Cardiac muscle cell (in vitro differentiated cells and primary cell): ENCODE results near the gene NCBP1. TPM values are rescaled to one million over a fixed set of nuclear protein-coding genes. Genes with fewer than 3 reads are reported as not detected.
"Not testable (repeated sequence)": the region's sequence is repeated elsewhere in the genome, so short reads cannot be mapped to it uniquely, and the experiment has no call there.

Experiments
- DNase-seq, 2 donors: peaks; one replicate each; pipeline versions ENCODE4 v3.0.0 to v3.0.0-alpha.2; 2010 to 2017; ENCODE audit warnings: low read depth in 1 of 2, low spot score in 1 of 2
- H3K27ac ChIP-seq: fragments of 200-600 bp; sonication (generic); 2 replicates; pipeline ENCODE4 v1.5.1; 2016
- H3K27me3 ChIP-seq: fragments of 200-600 bp; sonication (generic); 2 replicates; pipeline ENCODE4 v1.6.0; 2016; ENCODE audit warnings: control low read depth
- H3K36me3 ChIP-seq: fragments of 200-600 bp; sonication (generic); 2 replicates; pipeline ENCODE4 v1.5.1; 2016; ENCODE audit warnings: control low read depth
- H3K4me1 ChIP-seq: fragments of 200-600 bp; sonication (generic); 2 replicates; pipeline ENCODE4 v1.8.1; 2017; ENCODE audit warnings: low read depth, mild to moderate bottlenecking, mixed run types
- H3K4me3 ChIP-seq: fragments of 200-600 bp; sonication (generic); 2 replicates; pipeline ENCODE4 v1.5.1; 2016; ENCODE audit warnings: mild to moderate bottlenecking
- H3K9me3 ChIP-seq: fragments of 200-600 bp; sonication (generic); 2 replicates; pipeline ENCODE4 v1.5.1; 2017; ENCODE audit warnings: low read depth, mild to moderate bottlenecking, control low read depth
- polyA plus RNA-seq: library from polyadenylated mRNA; unstranded; fragments of >200 nt; fragmentation: Nextera tagmentation; extraction: Ambion mirVana; gene quantifications from 2 replicates; pipeline ENCODE4 v1.2.1, GENCODE V29; 2016
- total RNA-seq: library from RNA; depleted of rRNA; stranded (reverse); fragments of >200 nt; gene quantifications from 2 replicates; pipeline ENCODE4 v1.2.3, GENCODE V29; 2016
- TF ChIP-seq, protein P1 (sequence below): IDR thresholded peaks from 2 replicates; pipeline ENCODE4 v1.5.1; 2012; ENCODE audit warnings: low read depth, mild to moderate bottlenecking, low read length

Gene NCBP1, protein sequence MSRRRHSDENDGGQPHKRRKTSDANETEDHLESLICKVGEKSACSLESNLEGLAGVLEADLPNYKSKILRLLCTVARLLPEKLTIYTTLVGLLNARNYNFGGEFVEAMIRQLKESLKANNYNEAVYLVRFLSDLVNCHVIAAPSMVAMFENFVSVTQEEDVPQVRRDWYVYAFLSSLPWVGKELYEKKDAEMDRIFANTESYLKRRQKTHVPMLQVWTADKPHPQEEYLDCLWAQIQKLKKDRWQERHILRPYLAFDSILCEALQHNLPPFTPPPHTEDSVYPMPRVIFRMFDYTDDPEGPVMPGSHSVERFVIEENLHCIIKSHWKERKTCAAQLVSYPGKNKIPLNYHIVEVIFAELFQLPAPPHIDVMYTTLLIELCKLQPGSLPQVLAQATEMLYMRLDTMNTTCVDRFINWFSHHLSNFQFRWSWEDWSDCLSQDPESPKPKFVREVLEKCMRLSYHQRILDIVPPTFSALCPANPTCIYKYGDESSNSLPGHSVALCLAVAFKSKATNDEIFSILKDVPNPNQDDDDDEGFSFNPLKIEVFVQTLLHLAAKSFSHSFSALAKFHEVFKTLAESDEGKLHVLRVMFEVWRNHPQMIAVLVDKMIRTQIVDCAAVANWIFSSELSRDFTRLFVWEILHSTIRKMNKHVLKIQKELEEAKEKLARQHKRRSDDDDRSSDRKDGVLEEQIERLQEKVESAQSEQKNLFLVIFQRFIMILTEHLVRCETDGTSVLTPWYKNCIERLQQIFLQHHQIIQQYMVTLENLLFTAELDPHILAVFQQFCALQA
- total RNA-seq, result 22.1 and 26.6 TPM in 2 replicates
- polyA plus RNA-seq, result 34.4 and 39.2 TPM in 2 replicates

DNA sequence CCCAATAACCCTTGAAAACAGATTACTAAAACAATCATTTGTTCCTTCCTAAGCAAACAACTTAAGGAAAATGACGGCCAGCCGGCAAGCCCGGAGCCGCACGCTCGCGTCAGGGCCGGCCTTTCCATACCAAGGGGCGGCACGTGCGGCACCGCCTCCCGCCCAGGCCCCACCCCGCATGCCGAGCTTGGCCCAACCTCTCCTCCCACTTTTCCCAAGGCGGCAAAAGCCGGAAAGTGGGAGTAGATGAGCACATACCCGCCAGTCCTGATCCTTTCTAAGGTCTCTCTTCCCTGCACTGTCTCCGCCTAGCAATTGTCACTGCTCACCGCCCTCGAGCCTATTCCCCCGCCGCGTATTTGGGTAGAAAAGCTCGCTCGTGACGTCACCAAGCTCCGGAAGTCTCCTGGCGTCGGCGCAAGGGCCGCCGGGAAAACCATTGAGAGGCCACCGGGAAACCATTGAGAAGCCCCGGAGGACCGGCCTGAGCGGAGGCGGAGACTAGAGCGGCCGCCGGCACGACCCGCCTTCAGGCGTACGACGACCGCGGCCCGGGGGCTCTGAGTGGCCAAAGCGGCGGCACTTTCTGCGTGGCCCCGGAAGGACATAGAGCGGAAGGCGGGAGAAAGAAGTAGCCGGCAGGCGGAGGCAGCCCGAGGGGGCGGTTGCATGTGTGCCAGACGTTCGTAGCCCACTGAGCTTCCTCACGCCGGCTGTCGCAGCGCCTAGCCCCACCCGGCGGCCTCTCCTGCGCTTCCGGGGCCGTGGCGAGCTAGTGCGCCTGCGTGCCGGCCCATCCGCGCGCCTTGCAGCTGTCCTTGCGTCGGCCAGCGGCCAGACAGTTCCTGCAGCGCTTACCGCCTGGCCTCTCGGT, at the start of gene NCBP1, which contains the start of gene TSTD2:
TSS of gene NCBP1 (plus strand) at position 837 of the 874 bp plus-strand sequence. CDS start 61 bp downstream, outside the sequence.
TSS of gene TSTD2 (minus strand) at position 384 of the 874 bp plus-strand sequence. CDS start 5,806 bp downstream, outside the sequence.
- H3K36me3 ChIP-seq, result no peaks in the 10 kb centered on the region
- TF ChIP-seq, protein P1, sequence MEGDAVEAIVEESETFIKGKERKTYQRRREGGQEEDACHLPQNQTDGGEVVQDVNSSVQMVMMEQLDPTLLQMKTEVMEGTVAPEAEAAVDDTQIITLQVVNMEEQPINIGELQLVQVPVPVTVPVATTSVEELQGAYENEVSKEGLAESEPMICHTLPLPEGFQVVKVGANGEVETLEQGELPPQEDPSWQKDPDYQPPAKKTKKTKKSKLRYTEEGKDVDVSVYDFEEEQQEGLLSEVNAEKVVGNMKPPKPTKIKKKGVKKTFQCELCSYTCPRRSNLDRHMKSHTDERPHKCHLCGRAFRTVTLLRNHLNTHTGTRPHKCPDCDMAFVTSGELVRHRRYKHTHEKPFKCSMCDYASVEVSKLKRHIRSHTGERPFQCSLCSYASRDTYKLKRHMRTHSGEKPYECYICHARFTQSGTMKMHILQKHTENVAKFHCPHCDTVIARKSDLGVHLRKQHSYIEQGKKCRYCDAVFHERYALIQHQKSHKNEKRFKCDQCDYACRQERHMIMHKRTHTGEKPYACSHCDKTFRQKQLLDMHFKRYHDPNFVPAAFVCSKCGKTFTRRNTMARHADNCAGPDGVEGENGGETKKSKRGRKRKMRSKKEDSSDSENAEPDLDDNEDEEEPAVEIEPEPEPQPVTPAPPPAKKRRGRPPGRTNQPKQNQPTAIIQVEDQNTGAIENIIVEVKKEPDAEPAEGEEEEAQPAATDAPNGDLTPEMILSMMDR, result no peak
- no peaks in the 10 kb centered on the region for H3K27me3 ChIP-seq

GRCh38 chr9:97584778-97585177, 48.8 kb upstream of the NCBP1 start:
- not testable (repeated sequence) for H3K9me3 ChIP-seq, H3K4me1 ChIP-seq

More for the DNA sequence above, at the start of gene NCBP1, which contains the start of gene TSTD2:
- H3K9me3 ChIP-seq, result no peaks in the 10 kb centered on the region
- peaks cover 40% of the 10 kb centered on the region for H3K4me1 ChIP-seq
- peak within 1 kb of the TSS; percentile 87 for H3K4me3 ChIP-seq
- H3K27ac ChIP-seq, result peak within 1 kb of the TSS; percentile 99
- peak; percentile 99 for DNase-seq

DNA sequence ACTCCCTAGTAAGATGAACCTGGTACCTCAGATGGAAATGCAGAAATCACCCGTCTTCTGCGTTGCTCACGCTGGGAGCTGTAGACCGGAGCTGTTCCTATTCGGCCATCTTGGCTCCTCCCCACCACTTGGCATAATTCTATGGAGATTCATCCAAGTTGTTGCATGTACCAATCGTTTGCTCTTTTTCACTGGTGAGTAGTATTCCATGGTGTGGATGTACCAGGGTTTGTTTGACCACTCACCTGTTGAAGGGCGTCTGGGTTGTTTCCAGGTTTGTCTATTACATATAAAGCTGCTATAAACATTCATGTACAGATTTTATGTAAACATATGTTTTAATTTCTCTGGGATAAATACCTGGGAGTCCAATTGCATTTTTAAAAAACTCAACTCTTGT, 46.7 kb upstream of the NCBP1 start:
- not testable (repeated sequence) for H3K9me3 ChIP-seq, H3K27me3 ChIP-seq, H3K27ac ChIP-seq, H3K4me1 ChIP-seq, H3K4me3 ChIP-seq, DNase-seq
- H3K36me3 ChIP-seq, result peaks cover 13% of the 10 kb centered on the region

More at GRCh38 chr9:97584778-97585177, 48.8 kb upstream of the NCBP1 start:
- not testable (repeated sequence) for H3K27me3 ChIP-seq, H3K36me3 ChIP-seq, H3K27ac ChIP-seq, DNase-seq, H3K4me3 ChIP-seq

GRCh38 chr9:97591535-97591934, 42.1 kb upstream of the NCBP1 start:
- peaks cover 20% of the 10 kb centered on the region for H3K4me1 ChIP-seq
- DNase-seq, result no peak
- H3K9me3 ChIP-seq, result no peaks in the 10 kb centered on the region
- peak overlapping the region; percentile 45 for H3K27ac ChIP-seq
- no peak overlapping the region for H3K4me3 ChIP-seq
- no peaks in the 10 kb centered on the region for H3K27me3 ChIP-seq
- peaks cover 24% of the 10 kb centered on the region for H3K36me3 ChIP-seq
- TF ChIP-seq, protein P1, result no peak

- no peaks in the 10 kb centered on the region for H3K9me3 ChIP-seq
- peaks cover 30% of the 10 kb centered on the region for H3K36me3 ChIP-seq
- peaks cover 20% of the 10 kb centered on the region for H3K4me1 ChIP-seq
- no peak overlapping the region for H3K4me3 ChIP-seq
- peak overlapping the region; percentile 94 for H3K27ac ChIP-seq
- peak in 1 of 2 donors; percentile 18 for DNase-seq
- no peaks in the 10 kb centered on the region for H3K27me3 ChIP-seq
- TF ChIP-seq, protein P1, result no peak
Measured at GRCh38 chr9:97592126-97592525, 41.5 kb upstream of the NCBP1 start.

DNA sequence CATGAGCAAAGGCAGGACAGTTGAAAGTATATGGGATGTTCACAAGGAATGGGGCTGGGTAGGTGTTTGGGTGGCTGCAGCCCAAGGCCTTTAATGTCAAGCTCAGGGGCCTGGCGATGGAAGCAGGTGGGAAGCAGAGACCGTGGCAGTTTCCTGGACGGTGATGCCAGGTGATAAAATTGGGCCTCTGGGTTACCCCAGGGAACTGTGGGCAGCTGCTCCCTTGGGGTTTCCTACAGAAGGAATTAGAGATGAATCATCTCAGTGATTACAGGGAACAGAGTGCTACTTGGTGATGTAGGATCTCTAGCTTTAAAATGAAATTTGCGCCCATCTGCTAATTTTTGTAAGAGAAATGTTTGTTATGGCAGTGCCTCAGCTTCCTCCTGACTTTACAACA, 39.7 kb upstream of the NCBP1 start:
- H3K9me3 ChIP-seq, result no peaks in the 10 kb centered on the region
- H3K36me3 ChIP-seq, result peaks cover 30% of the 10 kb centered on the region
- TF ChIP-seq, protein P1, result no peak
- peak overlapping the region; percentile 94 for H3K27ac ChIP-seq
- H3K27me3 ChIP-seq, result no peaks in the 10 kb centered on the region
- peak in 1 of 2 donors; percentile 19 for DNase-seq
- peaks cover 27% of the 10 kb centered on the region for H3K4me1 ChIP-seq
- no peak overlapping the region for H3K4me3 ChIP-seq
